GM03348 (cell line): ENCODE results near the gene DOLPP1.
"Not testable (repeated sequence)": the region's sequence is repeated elsewhere in the genome, so short reads cannot be mapped to it uniquely, and the experiment has no call there.

Experiments used
- DNase-seq: peaks from one replicate; pipeline ENCODE4 v3.0.0; 2012; ENCODE audit warnings: low spot score

The DOLPP1 gene

GRCh38 chr9:129111528-129112151, 30.7 kb downstream of the DOLPP1 start:
- DNase-seq: peak; percentile 69

GRCh38 chr9:129112526-129112925, 31.6 kb downstream of the DOLPP1 start:
- not testable (repeated sequence) for DNase-seq

- no peak for DNase-seq
Measured at GRCh38 chr9:129113645-129114304, 32.9 kb downstream of the DOLPP1 start.

- no peak for DNase-seq
Measured at GRCh38 chr9:129118799-129119198, 37.9 kb downstream of the DOLPP1 start.

- DNase-seq: no peak
Measured at GRCh38 chr9:129121483-129121882, 40.6 kb downstream of the DOLPP1 start.

GRCh38 chr9:129122133-129122532, 41.2 kb downstream of the DOLPP1 start:
- no peak for DNase-seq

- not testable (repeated sequence) for DNase-seq
Measured at GRCh38 chr9:129122976-129123375, 42.1 kb downstream of the DOLPP1 start.

- no peak for DNase-seq
Measured at GRCh38 chr9:129124506-129125069, 43.7 kb downstream of the DOLPP1 start.

- peak; percentile 60 for DNase-seq
Measured at GRCh38 chr9:129125478-129125877, 44.6 kb downstream of the DOLPP1 start.

GRCh38 chr9:129126749-129127618, 46.1 kb downstream of the DOLPP1 start:
- no peak for DNase-seq

GRCh38 chr9:129128689-129129088, 47.8 kb downstream of the DOLPP1 start:
- no peak for DNase-seq

GRCh38 chr9:129130271-129130670, 49.4 kb downstream of the DOLPP1 start:
- DNase-seq: not testable (repeated sequence)

GRCh38 chr9:129130791-129131190, 49.9 kb downstream of the DOLPP1 start:
- no peak for DNase-seq

GRCh38 chr9:129131300-129132145, 50.6 kb downstream of the DOLPP1 start:
- peak; percentile 89 for DNase-seq

GRCh38 chr9:129133082-129133481, 52.2 kb downstream of the DOLPP1 start:
- no peak for DNase-seq

- DNase-seq: no peak
Measured at GRCh38 chr9:129135476-129135875, 54.6 kb downstream of the DOLPP1 start.

GRCh38 chr9:129136446-129137035, 55.6 kb downstream of the DOLPP1 start:
- no peak for DNase-seq

- no peak for DNase-seq
Measured at GRCh38 chr9:129137292-129138143, 56.6 kb downstream of the DOLPP1 start.

- no peak for DNase-seq
Measured at GRCh38 chr9:129138144-129138462, 57.2 kb downstream of the DOLPP1 start.

- DNase-seq: peak; percentile 73
Measured at GRCh38 chr9:129138476-129139232, 57.7 kb downstream of the DOLPP1 start.
